Measurements from ENCODE around the gene STEAP4. TPM values are rescaled to one million over a fixed set of nuclear protein-coding genes. Genes with fewer than 3 reads are reported as not detected.

The STEAP4 gene
- total RNA-seq, 1 donor from 2014 or later: 53.9 TPM

GRCh38 chr7:88229302-88229995 lies 77.2 kb downstream of the STEAP4 start:
- Histone ChIP-seq H3K9me3 (no peaks in the 10 kb centered on the region), H3K36me3 (no peaks in the 10 kb centered on the region), H3K27me3 (no peaks in the 10 kb centered on the region), H3K4me3 (no peak overlapping the region), H3K27ac (no peak overlapping the region), H3K4me1 (no peaks in the 10 kb centered on the region)
- DNase-seq (no peak), ATAC-seq (no peak)
- TF ChIP-seq CTCF (IDR thresholded peaks at IDR 0.05): no peak
- intact Hi-C loops (cut with DNase I): no loop called here

- intact Hi-C loops (cut with DNase I): no loop called here
- H3K27ac ChIP-seq: peak overlapping the region; percentile 38
Observed at GRCh38 chr7:88226886-88227516, 79.7 kb downstream of the STEAP4 start.

GRCh38 chr7:88226201-88226600 lies 80.5 kb downstream of the STEAP4 start:
- no peaks in the 10 kb centered on the region for H3K27me3 ChIP-seq
- H3K36me3 ChIP-seq: no peaks in the 10 kb centered on the region
- H3K9me3 ChIP-seq: no peaks in the 10 kb centered on the region
- H3K27ac ChIP-seq: no peak overlapping the region
- H3K4me3 ChIP-seq: no peak overlapping the region
- DNase-seq (no peak), ATAC-seq (no peak)
- no peaks in the 10 kb centered on the region for H3K4me1 ChIP-seq
- intact Hi-C loops (cut with DNase I): no loop called here
- TF ChIP-seq CTCF (IDR thresholded peaks at IDR 0.05): no peak

More at GRCh38 chr7:88226886-88227516, 79.7 kb downstream of the STEAP4 start:
- ATAC-seq (peak; percentile 85), DNase-seq (peak; percentile 84)
- Histone ChIP-seq H3K36me3 (no peaks in the 10 kb centered on the region), H3K9me3 (no peaks in the 10 kb centered on the region), H3K4me3 (no peak overlapping the region), H3K4me1 (no peaks in the 10 kb centered on the region), H3K27me3 (no peaks in the 10 kb centered on the region)
- no peak for TF ChIP-seq CTCF (IDR thresholded peaks at IDR 0.05)

- intact Hi-C loops (cut with DNase I): no loop called here
- Histone ChIP-seq H3K27me3 (no peaks in the 10 kb centered on the region), H3K4me3 (no peak overlapping the region), H3K36me3 (no peaks in the 10 kb centered on the region), H3K4me1 (no peaks in the 10 kb centered on the region), H3K9me3 (no peaks in the 10 kb centered on the region), H3K27ac (no peak overlapping the region)
- no peak for DNase-seq
- TF ChIP-seq CTCF (IDR thresholded peaks at IDR 0.05): no peak
- no peak for ATAC-seq
Observed at GRCh38 chr7:88224601-88225275, 82.0 kb downstream of the STEAP4 start.

- no peak overlapping the region for H3K4me3 ChIP-seq
- no peaks in the 10 kb centered on the region for H3K9me3 ChIP-seq
- no peaks in the 10 kb centered on the region for H3K36me3 ChIP-seq
- H3K4me1 ChIP-seq: peaks cover under 1% of the 10 kb centered on the region
- H3K27me3 ChIP-seq: no peaks in the 10 kb centered on the region
- intact Hi-C loops (cut with DNase I): no loop called here
- no peak for TF ChIP-seq CTCF (IDR thresholded peaks at IDR 0.05)
- no peak for DNase-seq
- no peak overlapping the region for H3K27ac ChIP-seq
- no peak for ATAC-seq
Observed at GRCh38 chr7:88223265-88223664, 83.4 kb downstream of the STEAP4 start.

Other genes with a start within 250 kb of the STEAP4 start
- gene SRI, start 86.9 kb downstream of the STEAP4 start, total RNA-seq: 115 TPM